ENCODE data around the gene FUNDC2.

The FUNDC2 gene

GRCh38 chrX:155027509-155028066, 944 bp downstream of the FUNDC2 start:
- Histone ChIP-seq H3K79me1 (ENCODE audit: low read length) (no peaks in the 10 kb centered on the region), H3K79me2 (ENCODE audit: control insufficient read depth, insufficient read depth, low read length) (peaks cover 5% of the 10 kb centered on the region), H2BK120ac (ENCODE audit: low read depth, low read length) (no peak overlapping the region), H3K36me3 (ENCODE audit: control insufficient read depth, insufficient read depth, low read length) (no peaks in the 10 kb centered on the region), H3K18ac (ENCODE audit: low read length) (peak overlapping the region; percentile 80), H4K5ac (ENCODE audit: low read length) (no peak overlapping the region), H3K27me3 (ENCODE audit: insufficient read depth, low read length, poor library complexity) (no peaks in the 10 kb centered on the region), H2BK5ac (ENCODE audit: low read length) (no peak overlapping the region), H3K27ac (ENCODE audit: low read depth, low read length) (peak overlapping the region; percentile 87), H3K4ac (ENCODE audit: low read depth, low read length) (no peak overlapping the region), H3K56ac (ENCODE audit: low read length) (peak overlapping the region; percentile 81), H2AK5ac (ENCODE audit: low read length) (no peak overlapping the region), H3K9ac (ENCODE audit: low read length) (peak overlapping the region; percentile 79), H3K4me3 (ENCODE audit: low read length) (peak overlapping the region; percentile 74), H3K23ac (ENCODE audit: low read length) (no peak overlapping the region), H4K8ac (ENCODE audit: low read depth, low read length) (no peak overlapping the region), H3K4me2 (ENCODE audit: low read length) (peak overlapping the region; percentile 57), H2BK15ac (replicated peaks; ENCODE audit: low read depth) (no peak overlapping the region), H3K4me1 (ENCODE audit: control insufficient read depth, low read depth, low read length) (no peaks in the 10 kb centered on the region)
- no CpG with 5 or more reads among the region's 14 CpGs for WGBS (ENCODE audit: extremely low coverage, insufficient coverage, low lambda C conversion rate)
- DNase-seq, result peak; percentile 4

GRCh38 chrX:155028129-155028528, 1.5 kb downstream of the FUNDC2 start:
- peak overlapping the region; percentile 25 for H3K56ac ChIP-seq (ENCODE audit: low read length)
- no peak overlapping the region for H4K8ac ChIP-seq (ENCODE audit: low read depth, low read length)
- no peaks in the 10 kb centered on the region for H3K79me1 ChIP-seq (ENCODE audit: low read length)
- H3K4me3 ChIP-seq (ENCODE audit: low read length), result no peak overlapping the region
- H2BK5ac ChIP-seq (ENCODE audit: low read length), result no peak overlapping the region
- no peak overlapping the region for H3K27ac ChIP-seq (ENCODE audit: low read depth, low read length)
- H3K9ac ChIP-seq (ENCODE audit: low read length), result no peak overlapping the region
- H3K36me3 ChIP-seq (ENCODE audit: control insufficient read depth, insufficient read depth, low read length), result no peaks in the 10 kb centered on the region
- H2AK5ac ChIP-seq (ENCODE audit: low read length), result no peak overlapping the region
- no peak overlapping the region for H3K4me2 ChIP-seq (ENCODE audit: low read length)
- no CpG with 5 or more reads among the region's 3 CpGs for WGBS (ENCODE audit: extremely low coverage, insufficient coverage, low lambda C conversion rate)
- H3K79me2 ChIP-seq (ENCODE audit: control insufficient read depth, insufficient read depth, low read length), result peaks cover 5% of the 10 kb centered on the region
- no peak overlapping the region for H3K23ac ChIP-seq (ENCODE audit: low read length)
- H3K27me3 ChIP-seq (ENCODE audit: insufficient read depth, low read length, poor library complexity), result no peaks in the 10 kb centered on the region
- H2BK15ac ChIP-seq (replicated peaks; ENCODE audit: low read depth), result no peak overlapping the region
- no peak overlapping the region for H3K18ac ChIP-seq (ENCODE audit: low read length)
- no peak overlapping the region for H4K5ac ChIP-seq (ENCODE audit: low read length)
- DNase-seq, result peak; percentile 7
- H3K4me1 ChIP-seq (ENCODE audit: control insufficient read depth, low read depth, low read length), result no peaks in the 10 kb centered on the region
- no peak overlapping the region for H3K4ac ChIP-seq (ENCODE audit: low read depth, low read length)
- no peak overlapping the region for H2BK120ac ChIP-seq (ENCODE audit: low read depth, low read length)

GRCh38 chrX:155028877-155029291, 2.2 kb downstream of the FUNDC2 start:
- no peak overlapping the region for H3K27ac ChIP-seq (ENCODE audit: low read depth, low read length)
- WGBS (ENCODE audit: extremely low coverage, insufficient coverage, low lambda C conversion rate), result no CpG with 5 or more reads among the region's 2 CpGs
- peak; percentile 17 for DNase-seq

GRCh38 chrX:155031657-155032056, 5.0 kb downstream of the FUNDC2 start:
- no peak for DNase-seq
- Histone ChIP-seq H3K4me2 (ENCODE audit: low read length) (no peak overlapping the region), H3K79me2 (ENCODE audit: control insufficient read depth, insufficient read depth, low read length) (peaks cover 5% of the 10 kb centered on the region), H4K8ac (ENCODE audit: low read depth, low read length) (no peak overlapping the region), H3K36me3 (ENCODE audit: control insufficient read depth, insufficient read depth, low read length) (no peaks in the 10 kb centered on the region), H4K5ac (ENCODE audit: low read length) (no peak overlapping the region), H3K79me1 (ENCODE audit: low read length) (no peaks in the 10 kb centered on the region), H3K56ac (ENCODE audit: low read length) (no peak overlapping the region), H3K18ac (ENCODE audit: low read length) (no peak overlapping the region), H2BK5ac (ENCODE audit: low read length) (no peak overlapping the region), H3K4ac (ENCODE audit: low read depth, low read length) (no peak overlapping the region), H3K27me3 (ENCODE audit: insufficient read depth, low read length, poor library complexity) (no peaks in the 10 kb centered on the region), H2BK120ac (ENCODE audit: low read depth, low read length) (no peak overlapping the region), H3K23ac (ENCODE audit: low read length) (no peak overlapping the region), H3K4me3 (ENCODE audit: low read length) (no peak overlapping the region), H3K27ac (ENCODE audit: low read depth, low read length) (no peak overlapping the region), H3K9ac (ENCODE audit: low read length) (no peak overlapping the region), H2BK15ac (replicated peaks; ENCODE audit: low read depth) (no peak overlapping the region), H2AK5ac (ENCODE audit: low read length) (no peak overlapping the region), H3K4me1 (ENCODE audit: control insufficient read depth, low read depth, low read length) (no peaks in the 10 kb centered on the region)
- WGBS (ENCODE audit: extremely low coverage, insufficient coverage, low lambda C conversion rate), result no CpG with 5 or more reads among the region's 5 CpGs

More at GRCh38 chrX:155028877-155029291, 2.2 kb downstream of the FUNDC2 start:
- H3K9ac ChIP-seq (ENCODE audit: low read length), result no peak overlapping the region
- no peak overlapping the region for H2AK5ac ChIP-seq (ENCODE audit: low read length)
- H3K36me3 ChIP-seq (ENCODE audit: control insufficient read depth, insufficient read depth, low read length), result no peaks in the 10 kb centered on the region
- no peak overlapping the region for H3K4me2 ChIP-seq (ENCODE audit: low read length)
- no peak overlapping the region for H3K4me3 ChIP-seq (ENCODE audit: low read length)
- no peaks in the 10 kb centered on the region for H3K79me1 ChIP-seq (ENCODE audit: low read length)
- no peak overlapping the region for H2BK15ac ChIP-seq (replicated peaks; ENCODE audit: low read depth)
- H4K8ac ChIP-seq (ENCODE audit: low read depth, low read length), result no peak overlapping the region
- H2BK5ac ChIP-seq (ENCODE audit: low read length), result no peak overlapping the region
- H3K4me1 ChIP-seq (ENCODE audit: control insufficient read depth, low read depth, low read length), result no peaks in the 10 kb centered on the region
- H4K5ac ChIP-seq (ENCODE audit: low read length), result no peak overlapping the region
- no peak overlapping the region for H3K23ac ChIP-seq (ENCODE audit: low read length)
- H3K79me2 ChIP-seq (ENCODE audit: control insufficient read depth, insufficient read depth, low read length), result peaks cover 5% of the 10 kb centered on the region
- no peaks in the 10 kb centered on the region for H3K27me3 ChIP-seq (ENCODE audit: insufficient read depth, low read length, poor library complexity)
- no peak overlapping the region for H2BK120ac ChIP-seq (ENCODE audit: low read depth, low read length)
- H3K56ac ChIP-seq (ENCODE audit: low read length), result no peak overlapping the region
- H3K4ac ChIP-seq (ENCODE audit: low read depth, low read length), result no peak overlapping the region
- no peak overlapping the region for H3K18ac ChIP-seq (ENCODE audit: low read length)

- Histone ChIP-seq H3K18ac (ENCODE audit: low read length) (no peak overlapping the region), H3K79me1 (ENCODE audit: low read length) (no peaks in the 10 kb centered on the region), H3K4me3 (ENCODE audit: low read length) (no peak overlapping the region), H3K27ac (ENCODE audit: low read depth, low read length) (no peak overlapping the region), H2BK15ac (replicated peaks; ENCODE audit: low read depth) (no peak overlapping the region), H3K4me2 (ENCODE audit: low read length) (no peak overlapping the region), H3K36me3 (ENCODE audit: control insufficient read depth, insufficient read depth, low read length) (no peaks in the 10 kb centered on the region), H2AK5ac (ENCODE audit: low read length) (no peak overlapping the region), H3K4me1 (ENCODE audit: control insufficient read depth, low read depth, low read length) (no peaks in the 10 kb centered on the region), H3K79me2 (ENCODE audit: control insufficient read depth, insufficient read depth, low read length) (no peaks in the 10 kb centered on the region), H2BK5ac (ENCODE audit: low read length) (no peak overlapping the region), H3K4ac (ENCODE audit: low read depth, low read length) (no peak overlapping the region), H4K5ac (ENCODE audit: low read length) (no peak overlapping the region), H3K56ac (ENCODE audit: low read length) (no peak overlapping the region), H3K27me3 (ENCODE audit: insufficient read depth, low read length, poor library complexity) (no peaks in the 10 kb centered on the region), H3K9ac (ENCODE audit: low read length) (no peak overlapping the region), H2BK120ac (ENCODE audit: low read depth, low read length) (no peak overlapping the region), H3K23ac (ENCODE audit: low read length) (no peak overlapping the region), H4K8ac (ENCODE audit: low read depth, low read length) (no peak overlapping the region)
- no peak for DNase-seq
- WGBS (ENCODE audit: extremely low coverage, insufficient coverage, low lambda C conversion rate), result no CpG with 5 or more reads among the region's 4 CpGs
Observed at GRCh38 chrX:155035688-155036087, 9.0 kb downstream of the FUNDC2 start.

All from mesendoderm (in vitro differentiated cells).